Spleen (tissue), 11 donors: ENCODE measurements around the gene FBLIM1. TPM values are rescaled to one million over a fixed set of nuclear protein-coding genes. Genes with fewer than 3 reads are reported as not detected.
A peak's percentile ranks its signal among the peaks of the same experiment; 100 is the strongest.

Experiments used
- DNase-seq: peaks from one replicate; pipeline ENCODE4 v3.0.0-alpha.2; 2020
- H3K27ac ChIP-seq, 8 donors: fragments of 200-600 bp; sonication (generic) in 7 of 8; 1 replicate in 4 of 8; 2 replicates in 4 of 8; pipeline versions ENCODE4 v1.5.0 to v1.8.0; 2016 to 2021; ENCODE audit warnings: inconsistent platforms in 4 of 8, mild to moderate bottlenecking in 4 of 8, moderate library complexity in 1 of 8
- H3K27me3 ChIP-seq, 7 donors: fragments of 200-600 bp; sonication (generic) in 6 of 7; replicated peaks in 1 of 7; 1 replicate in 4 of 7; 2 replicates in 3 of 7; pipeline versions ENCODE4 v1.5.0 to v1.8.0; 2016 to 2021; ENCODE audit warnings: inconsistent platforms in 3 of 7, mild to moderate bottlenecking in 1 of 7
- H3K36me3 ChIP-seq, 6 donors: fragments of 200-600 bp; sonication (generic) in 5 of 6; 1 replicate in 4 of 6; 2 replicates in 2 of 6; pipeline versions ENCODE4 v1.5.0 to v1.8.0; 2016 to 2021; ENCODE audit warnings: inconsistent platforms in 2 of 6
- H3K4me1 ChIP-seq, 6 donors: fragments of 200-600 bp; sonication (generic) in 5 of 6; 1 replicate in 3 of 6; 2 replicates in 3 of 6; pipeline versions ENCODE4 v1.5.0 to v1.8.0; 2016 to 2021; ENCODE audit warnings: inconsistent platforms in 3 of 6
- H3K4me3 ChIP-seq, 8 donors: fragments of 200-600 bp; sonication (generic) in 7 of 8; 1 replicate in 4 of 8; 2 replicates in 4 of 8; pipeline versions ENCODE4 v1.5.0 to v1.8.0; 2016 to 2021; ENCODE audit warnings: inconsistent platforms in 4 of 8, mild to moderate bottlenecking in 4 of 8, moderate library complexity in 2 of 8
- H3K9me3 ChIP-seq, 8 donors: fragments of 200-600 bp; sonication (generic) in 7 of 8; 1 replicate in 4 of 8; 2 replicates in 4 of 8; pipeline versions ENCODE4 v1.5.0 to v1.8.0; 2016 to 2021; ENCODE audit warnings: inconsistent platforms in 4 of 8
- CTCF ChIP-seq, 11 experiments: fragments of 200-600 bp in 7 of 11; fragments of 450-650 bp in 4 of 11; sonication (generic) in 4 of 11; IDR thresholded peaks in 8 of 11; conservative IDR thresholded peaks in 3 of 11; 1 replicate in 7 of 11; 2 replicates in 4 of 11; pipeline versions ENCODE4 v1.4.0 to v1.8.0; 2016 to 2021; ENCODE audit warnings: antibody characterized with exemption in 11 of 11, inconsistent platforms in 4 of 11, mild to moderate bottlenecking in 1 of 11
- POLR2A ChIP-seq, 3 donors: fragments of 450-650 bp; IDR thresholded peaks; one replicate each; pipeline ENCODE4 v1.5.1; 2017; ENCODE audit warnings: antibody characterized with exemption in 3 of 3, mild to moderate bottlenecking in 1 of 3
- POLR2AphosphoS5 ChIP-seq, 3 donors: sonication (generic); formaldehyde crosslinking; IDR thresholded peaks; one replicate each; pipeline ENCODE4 v1.5.1; 2017; ENCODE audit warnings: antibody characterized with exemption in 3 of 3
- WGBS, 5 donors: extraction: QIAGEN DNeasy Blood & Tissue Kit in 3 of 5; methylation state at CpG; one replicate each; pipeline versions ENCODE4 v1.1.5 to v1.1.7; 2013 to 2018; 5-methylcytosine and 5-hydroxymethylcytosine counted together
- intact Hi-C: fragments of 100-400 bp; cut with DNase I; formaldehyde crosslinking; loops from one replicate; pipeline ENCODE4 v1.15.0; 2023; ENCODE audit warnings: low total_unique reads
- polyA plus RNA-seq, 3 donors: library from polyadenylated mRNA; stranded (reverse); fragments of 200-250 nt; gene quantifications; one replicate each; pipeline ENCODE4 v1.2.1, GENCODE V29; 2013
- total RNA-seq, 7 donors: library from RNA; depleted of rRNA in 3 of 7; stranded (reverse); fragments of >200 nt in 3 of 7; fragmentation: NEBNext Ultra II Directional in 4 of 7; extraction: Animal tissue kit (Norgen Biotek cat#: 25700) in 4 of 7; gene quantifications; one replicate each; pipeline versions ENCODE4 v1.1.0 to v1.2.1, GENCODE V29; 2016 to 2021
- donor health status: healthy with polysubstance abuse.
- donor health status: DM: no; HTN: no; CAD: no; lungs with moderate emphysema.
- donor health status: DM: no; HTN: no; CAD: no.
- donor health status: Bipolar disorder and iron deficiency.
- donor health status: healthy.
- donor health status: DM: no; HTN: no; CAD: no.
- donor health status: DM: yes; HTN: yes; CAD: no.

FBLIM1 gene
- total and polyA plus RNA-seq, 10 donors = 7.2 to 89.1 (median 32.7) TPM

GRCh38 chr1:15833842-15834405 lies 75.3 kb downstream of the FBLIM1 start:
- 0 to 3% (median 2%) methylated on average over 10 of the region's 10 CpGs for WGBS, 5 donors
- intact Hi-C loops = loop anchor here (2.0 kb wide), 1 partner anchor 15 kb away; no protein-coding TSS in a partner anchor
- peak overlapping the region; percentile 66 to 94 (median 76) for H3K4me3 ChIP-seq
- no peaks in the 10 kb centered on the region for H3K9me3 ChIP-seq
- H3K4me1 ChIP-seq = peaks cover 5 to 73% (median 66%) of the 10 kb centered on the region in 6 donors
- H3K27ac ChIP-seq = peak overlapping the region; percentile 99 to 100 (median 100)
- TF ChIP-seq POLR2AphosphoS5 (IDR thresholded peaks at IDR 0.05) (no peak), POLR2A (IDR thresholded peaks at IDR 0.05) (no peak), CTCF (IDR thresholded peaks at IDR 0.05 in 8 of 11, conservative IDR thresholded peaks at IDR 0.05 in 3 of 11) (no peak)
- DNase-seq = no peak
- no peaks in the 10 kb centered on the region for H3K36me3 ChIP-seq
- H3K27me3 ChIP-seq = no peaks in the 10 kb centered on the region

GRCh38 chr1:15834406-15835204 lies 76.0 kb downstream of the FBLIM1 start:
- TF ChIP-seq POLR2AphosphoS5 (IDR thresholded peaks at IDR 0.05) (peak; percentile 85 to 92 (median 89)), POLR2A (IDR thresholded peaks at IDR 0.05) (peak in 2 of 3 donors; percentile 5 to 63), CTCF (IDR thresholded peaks at IDR 0.05 in 8 of 11, conservative IDR thresholded peaks at IDR 0.05 in 3 of 11) (peak in 2 of 11 experiments; percentile 13 to 16)
- intact Hi-C loops = loop anchor here (2.0 kb wide), 1 partner anchor 14 kb away; no protein-coding TSS in a partner anchor
- no peaks in the 10 kb centered on the region for H3K9me3 ChIP-seq
- WGBS, 5 donors = 0 to 1% (median 0%) methylated on average over 30 to 77 of the region's 77 CpGs
- peak overlapping the region; percentile 66 to 94 (median 76) for H3K4me3 ChIP-seq
- peak overlapping the region; percentile 99 to 100 (median 100) for H3K27ac ChIP-seq
- peaks cover 5 to 66% (median 60%) of the 10 kb centered on the region in 6 donors for H3K4me1 ChIP-seq
- peak; percentile 97 for DNase-seq
- no peaks in the 10 kb centered on the region for H3K27me3 ChIP-seq
- H3K36me3 ChIP-seq = no peaks in the 10 kb centered on the region

- DNase-seq = no peak
- Histone ChIP-seq H3K4me1 (peaks cover 5 to 60% (median 53%) of the 10 kb centered on the region in 6 donors), H3K27me3 (no peaks in the 10 kb centered on the region), H3K36me3 (no peaks in the 10 kb centered on the region), H3K27ac (peak overlapping the region; percentile 99 to 100 (median 100)), H3K9me3 (no peaks in the 10 kb centered on the region), H3K4me3 (peak overlapping the region; percentile 66 to 94 (median 76))
- TF ChIP-seq POLR2A (IDR thresholded peaks at IDR 0.05) (no peak), POLR2AphosphoS5 (IDR thresholded peaks at IDR 0.05) (no peak), CTCF (IDR thresholded peaks at IDR 0.05 in 8 of 11, conservative IDR thresholded peaks at IDR 0.05 in 3 of 11) (no peak)
- intact Hi-C loops = loop anchor here (2.0 kb wide), 1 partner anchor 14 kb away; no protein-coding TSS in a partner anchor
- 0 to 2% (median 0%) methylated on average over 35 to 37 of the region's 37 CpGs for WGBS, 5 donors
Observed at GRCh38 chr1:15835205-15835740, 76.7 kb downstream of the FBLIM1 start.
